Measurements from ENCODE around the gene PPM1J. TPM values are rescaled to one million over a fixed set of nuclear protein-coding genes. Genes with fewer than 3 reads are reported as not detected.

The PPM1J gene
- total and polyA plus RNA-seq, 2 of the 13 experiments (the other 11 are each of a cell fraction or from before 2014, with no cell fraction given) = 0.07 to 0.22 TPM

GRCh38 chr1:112674440-112674985, 40.6 kb downstream of the PPM1J start, which contains the start of gene MOV10 (continued):
- TF ChIP-seq EP300 (IDR thresholded peaks at IDR 0.05; ENCODE audit: low read depth in 2 of 2, low read length in 2 of 2) (0 out of 4 replicates have a peak, but pooled peaks of 1 of the 2 experiments have one; percentile 16), EP300 (CRISPR knock-in tag; IDR thresholded peaks at IDR 0.05; ENCODE audit: borderline replicate concordance) (no peak), ZNF484 (CRISPR knock-in tag; IDR thresholded peaks at IDR 0.05; ENCODE audit: borderline replicate concordance, low read depth) (no peak), KLF6 (CRISPR knock-in tag; IDR thresholded peaks at IDR 0.05) (0 out of 2 replicates have a peak, but pooled peaks have one; percentile 12), ZNF816 (CRISPR knock-in tag; IDR thresholded peaks at IDR 0.05; ENCODE audit: borderline replicate concordance) (0 out of 2 replicates have a peak, but pooled peaks have one; percentile 81), IRF2 (CRISPR knock-in tag; IDR thresholded peaks at IDR 0.05) (peak; percentile 95), POLR2A (IDR thresholded peaks at IDR 0.05; ENCODE audit: insufficient read depth in 1 of 2, low read depth in 2 of 2, low read length in 2 of 2) (peak in 1 of 2 experiments; percentile 75; a peak in 3 of 4 replicates), PHF21A (CRISPR knock-in tag; IDR thresholded peaks at IDR 0.05) (no peak; the same call in 1 of the 2 replicates), ZNF235 (CRISPR knock-in tag; IDR thresholded peaks at IDR 0.05; ENCODE audit: borderline replicate concordance) (0 out of 2 replicates have a peak, but pooled peaks have one; percentile 33), NR2F2 (IDR thresholded peaks at IDR 0.05; ENCODE audit: borderline replicate concordance, low read depth) (peak; percentile 8; the same call in 1 of the 2 replicates), ZNF574 (CRISPR knock-in tag; IDR thresholded peaks at IDR 0.05) (peak; percentile 12; the same call in 1 of the 2 replicates), ATF6 (CRISPR knock-in tag; conservative IDR thresholded peaks at IDR 0.05) (no peak), FOXO4 (CRISPR knock-in tag; conservative IDR thresholded peaks at IDR 0.05) (no peak), YEATS2 (CRISPR knock-in tag; IDR thresholded peaks at IDR 0.05; ENCODE audit: borderline replicate concordance) (0 out of 2 replicates have a peak, but pooled peaks have one; percentile 21), MYPOP (CRISPR knock-in tag; IDR thresholded peaks at IDR 0.05) (0 out of 2 replicates have a peak, but pooled peaks have one; percentile 15), ZFP90 (CRISPR knock-in tag; IDR thresholded peaks at IDR 0.05; ENCODE audit: borderline replicate concordance) (no peak), KLF9 (CRISPR knock-in tag; IDR thresholded peaks at IDR 0.05; ENCODE audit: low read depth) (peak; percentile 3; the same call in 1 of the 2 replicates), CBX1 (IDR thresholded peaks at IDR 0.05; ENCODE audit: low read depth) (no peak), AHR (CRISPR knock-in tag; IDR thresholded peaks at IDR 0.05) (no peak)
- TF ChIP-seq, protein P1, sequence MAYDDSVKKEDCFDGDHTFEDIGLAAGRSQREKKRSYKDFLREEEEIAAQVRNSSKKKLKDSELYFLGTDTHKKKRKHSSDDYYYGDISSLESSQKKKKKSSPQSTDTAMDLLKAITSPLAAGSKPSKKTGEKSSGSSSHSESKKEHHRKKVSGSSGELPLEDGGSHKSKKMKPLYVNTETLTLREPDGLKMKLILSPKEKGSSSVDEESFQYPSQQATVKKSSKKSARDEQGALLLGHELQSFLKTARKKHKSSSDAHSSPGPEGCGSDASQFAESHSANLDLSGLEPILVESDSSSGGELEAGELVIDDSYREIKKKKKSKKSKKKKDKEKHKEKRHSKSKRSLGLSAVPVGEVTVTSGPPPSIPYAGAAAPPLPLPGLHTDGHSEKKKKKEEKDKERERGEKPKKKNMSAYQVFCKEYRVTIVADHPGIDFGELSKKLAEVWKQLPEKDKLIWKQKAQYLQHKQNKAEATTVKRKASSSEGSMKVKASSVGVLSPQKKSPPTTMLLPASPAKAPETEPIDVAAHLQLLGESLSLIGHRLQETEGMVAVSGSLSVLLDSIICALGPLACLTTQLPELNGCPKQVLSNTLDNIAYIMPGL (CRISPR knock-in tag; IDR thresholded peaks at IDR 0.05; ENCODE audit: borderline replicate concordance in 1 of 2, low read depth in 1 of 2) = peak; percentile 39 to 60; a peak in 2 of 4 replicates

All from HepG2 (cell line).